OCI-LY3 (cell line): Measurements from ENCODE around the gene FLOT2.

Source experiments
- CTCF ChIP-seq: fragments of 200-600, 300-600 bp; sonication (generic); IDR thresholded peaks from 2 replicates; pipeline ENCODE4 v1.5.1; 2014; ENCODE audit warnings: antibody characterized with exemption, low read length, low read depth
- EZH2phosphoT487 ChIP-seq: fragments of 200-600 bp; shearing (Covaris generic); IDR thresholded peaks from 2 replicates; pipeline ENCODE4 v1.6.1; 2018; ENCODE audit warnings: antibody characterized with exemption, mixed run types, low read depth

- TF ChIP-seq CTCF (no peak), EZH2phosphoT487 (no peak)
Observed at GRCh38 chr17:28857905-28858800, 39.4 kb downstream of the FLOT2 start.
